RWPE2 (cell line): ENCODE measurements around the gene CBX8.

Source experiments
- ATAC-seq: fragments of 200-7000 bp; cut with Tn5 transposase; 3 replicates; pipeline ENCODE4 v1.9.1; 2021; ENCODE audit warnings: low read depth
- DNase-seq: peaks from one replicate; pipeline ENCODE4 v3.0.0-alpha.2; 2020; ENCODE audit warnings: low spot score
- H3K27ac ChIP-seq: fragments of 450-650 bp; 2 replicates; pipeline ENCODE4 v1.5.1; 2017; ENCODE audit warnings: mild to moderate bottlenecking; ENCODE audit not compliant: poor library complexity, severe bottlenecking
- H3K27me3 ChIP-seq: fragments of 250-450 bp; sonication (Bioruptor Pico); 2 replicates; pipeline ENCODE4 v1.5.1; 2021; ENCODE audit warnings: mild to moderate bottlenecking, moderate library complexity; ENCODE audit not compliant: insufficient read depth, poor library complexity, severe bottlenecking
- H3K36me3 ChIP-seq: fragments of 250-450 bp; sonication (Bioruptor Pico); 2 replicates; pipeline ENCODE4 v1.5.1; 2020; ENCODE audit warnings: low read depth, mild to moderate bottlenecking, moderate library complexity
- H3K4me1 ChIP-seq: fragments of 250-450 bp; sonication (Bioruptor Pico); 2 replicates; pipeline ENCODE4 v1.5.1; 2021; ENCODE audit warnings: mild to moderate bottlenecking, moderate library complexity; ENCODE audit not compliant: insufficient read depth, poor library complexity, severe bottlenecking
- H3K4me3 ChIP-seq: fragments of 250-450 bp; sonication (Bioruptor Pico); 2 replicates; pipeline ENCODE4 v1.5.1; 2021; ENCODE audit warnings: mild to moderate bottlenecking, moderate library complexity; ENCODE audit not compliant: severe bottlenecking
- H3K9me3 ChIP-seq: fragments of 250-450 bp; sonication (Bioruptor Pico); 2 replicates; pipeline ENCODE4 v1.5.1; 2021; ENCODE audit warnings: mild to moderate bottlenecking, moderate library complexity; ENCODE audit not compliant: severe bottlenecking
- TF ChIP-seq, protein P1 (sequence below): fragments of 450-650 bp; IDR thresholded peaks from one replicate; pipeline ENCODE4 v1.5.1; 2017; ENCODE audit warnings: mild to moderate bottlenecking, moderate library complexity; ENCODE audit not compliant: poor library complexity, severe bottlenecking

CBX8 gene

DNA sequence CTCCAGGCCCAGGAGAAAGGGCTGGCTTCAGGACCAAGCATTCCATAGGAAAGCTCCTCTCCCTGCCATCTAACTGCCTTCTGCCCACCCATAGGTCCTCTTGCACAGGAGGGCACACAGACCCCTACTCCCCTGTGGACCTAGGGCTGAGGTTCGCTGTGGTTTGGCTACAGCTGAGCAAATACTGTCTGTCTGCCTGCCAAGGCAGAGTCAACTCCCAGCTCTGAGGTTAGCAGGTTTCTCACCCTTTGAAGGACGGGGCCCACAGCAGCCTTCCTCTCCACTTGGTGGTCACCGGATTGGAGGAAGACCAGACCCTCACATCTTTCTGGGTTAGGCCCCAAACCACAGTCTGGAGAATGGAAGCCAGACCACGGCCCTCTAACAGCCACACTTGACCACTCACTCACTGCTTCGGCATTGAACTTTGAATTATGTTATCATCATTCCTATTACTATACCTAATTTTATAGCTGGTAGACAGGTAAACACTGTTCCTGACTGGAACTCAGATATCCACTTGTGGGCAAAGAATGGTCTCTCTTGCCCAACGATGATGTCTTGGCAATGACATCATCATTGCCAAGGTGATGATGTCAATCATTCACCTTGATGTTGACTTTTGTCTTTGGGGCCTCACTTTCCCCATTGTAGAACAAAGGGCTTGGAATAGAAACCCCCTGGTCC, 28.2 kb upstream of the CBX8 start:
- no peak for DNase-seq
- Histone ChIP-seq H3K4me1 (no peaks in the 10 kb centered on the region), H3K27me3 (no peaks in the 10 kb centered on the region), H3K36me3 (no peaks in the 10 kb centered on the region), H3K4me3 (no peak overlapping the region), H3K27ac (no peak overlapping the region), H3K9me3 (no peaks in the 10 kb centered on the region)
- TF ChIP-seq, protein P1, sequence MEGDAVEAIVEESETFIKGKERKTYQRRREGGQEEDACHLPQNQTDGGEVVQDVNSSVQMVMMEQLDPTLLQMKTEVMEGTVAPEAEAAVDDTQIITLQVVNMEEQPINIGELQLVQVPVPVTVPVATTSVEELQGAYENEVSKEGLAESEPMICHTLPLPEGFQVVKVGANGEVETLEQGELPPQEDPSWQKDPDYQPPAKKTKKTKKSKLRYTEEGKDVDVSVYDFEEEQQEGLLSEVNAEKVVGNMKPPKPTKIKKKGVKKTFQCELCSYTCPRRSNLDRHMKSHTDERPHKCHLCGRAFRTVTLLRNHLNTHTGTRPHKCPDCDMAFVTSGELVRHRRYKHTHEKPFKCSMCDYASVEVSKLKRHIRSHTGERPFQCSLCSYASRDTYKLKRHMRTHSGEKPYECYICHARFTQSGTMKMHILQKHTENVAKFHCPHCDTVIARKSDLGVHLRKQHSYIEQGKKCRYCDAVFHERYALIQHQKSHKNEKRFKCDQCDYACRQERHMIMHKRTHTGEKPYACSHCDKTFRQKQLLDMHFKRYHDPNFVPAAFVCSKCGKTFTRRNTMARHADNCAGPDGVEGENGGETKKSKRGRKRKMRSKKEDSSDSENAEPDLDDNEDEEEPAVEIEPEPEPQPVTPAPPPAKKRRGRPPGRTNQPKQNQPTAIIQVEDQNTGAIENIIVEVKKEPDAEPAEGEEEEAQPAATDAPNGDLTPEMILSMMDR: no peak
- no peak for ATAC-seq

DNA sequence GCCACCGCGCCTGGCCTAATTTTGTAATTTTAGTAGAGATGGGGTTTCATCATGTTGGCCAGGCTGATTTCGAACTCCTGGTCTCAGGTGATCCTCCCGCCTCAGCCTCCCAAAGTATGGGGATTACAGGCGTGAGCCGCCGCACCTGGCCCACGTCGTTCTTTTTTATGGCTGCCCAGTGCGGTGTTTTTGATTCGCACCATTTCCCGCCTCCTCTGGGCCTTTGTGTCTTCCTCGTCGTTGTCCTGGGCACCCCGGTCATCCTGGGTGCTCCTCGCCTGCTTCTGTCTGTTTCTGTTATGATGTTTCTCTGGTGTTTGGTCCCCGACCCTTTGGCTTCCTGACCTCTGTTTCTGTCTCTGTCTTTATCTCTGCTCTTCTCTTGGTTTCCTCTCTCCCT, 27.4 kb upstream of the CBX8 start:
- TF ChIP-seq, protein P1: no peak
- Histone ChIP-seq H3K9me3 (no peaks in the 10 kb centered on the region), H3K36me3 (no peaks in the 10 kb centered on the region), H3K4me3 (no peak overlapping the region), H3K27ac (no peak overlapping the region), H3K27me3 (no peaks in the 10 kb centered on the region), H3K4me1 (no peaks in the 10 kb centered on the region)
- DNase-seq: no peak
- ATAC-seq: no peak

DNA sequence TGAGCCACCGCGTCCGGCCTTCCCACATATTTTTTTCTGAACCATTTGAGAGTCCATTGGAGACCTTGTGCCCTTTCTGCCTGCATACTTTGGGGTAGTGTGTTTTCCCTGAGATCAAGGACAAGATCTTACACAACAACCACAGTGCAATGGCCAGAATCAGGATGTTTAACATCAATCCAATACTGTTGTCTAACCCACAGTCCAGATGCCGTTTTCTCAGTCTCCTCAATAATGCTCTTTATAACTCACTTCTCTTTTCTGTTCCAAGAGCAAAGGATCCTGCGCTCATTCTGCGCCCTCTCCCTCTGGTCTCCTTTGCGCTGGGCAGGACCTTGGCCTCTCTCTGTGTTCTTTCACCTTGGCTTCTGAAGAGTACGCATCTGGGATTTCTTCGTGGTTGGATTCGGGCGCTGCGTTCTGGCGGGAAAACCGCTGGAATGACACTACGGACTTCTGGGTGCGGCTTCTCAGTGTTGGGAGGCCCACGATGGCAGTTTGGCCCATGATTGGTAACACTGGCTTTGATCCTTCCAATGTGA, 25.8 kb upstream of the CBX8 start:
- no peaks in the 10 kb centered on the region for H3K36me3 ChIP-seq
- ATAC-seq: no peak
- H3K9me3 ChIP-seq: no peaks in the 10 kb centered on the region
- H3K27me3 ChIP-seq: no peaks in the 10 kb centered on the region
- H3K4me3 ChIP-seq: no peak overlapping the region
- H3K27ac ChIP-seq: no peak overlapping the region
- DNase-seq: no peak
- no peaks in the 10 kb centered on the region for H3K4me1 ChIP-seq
- TF ChIP-seq, protein P1: no peak

DNA sequence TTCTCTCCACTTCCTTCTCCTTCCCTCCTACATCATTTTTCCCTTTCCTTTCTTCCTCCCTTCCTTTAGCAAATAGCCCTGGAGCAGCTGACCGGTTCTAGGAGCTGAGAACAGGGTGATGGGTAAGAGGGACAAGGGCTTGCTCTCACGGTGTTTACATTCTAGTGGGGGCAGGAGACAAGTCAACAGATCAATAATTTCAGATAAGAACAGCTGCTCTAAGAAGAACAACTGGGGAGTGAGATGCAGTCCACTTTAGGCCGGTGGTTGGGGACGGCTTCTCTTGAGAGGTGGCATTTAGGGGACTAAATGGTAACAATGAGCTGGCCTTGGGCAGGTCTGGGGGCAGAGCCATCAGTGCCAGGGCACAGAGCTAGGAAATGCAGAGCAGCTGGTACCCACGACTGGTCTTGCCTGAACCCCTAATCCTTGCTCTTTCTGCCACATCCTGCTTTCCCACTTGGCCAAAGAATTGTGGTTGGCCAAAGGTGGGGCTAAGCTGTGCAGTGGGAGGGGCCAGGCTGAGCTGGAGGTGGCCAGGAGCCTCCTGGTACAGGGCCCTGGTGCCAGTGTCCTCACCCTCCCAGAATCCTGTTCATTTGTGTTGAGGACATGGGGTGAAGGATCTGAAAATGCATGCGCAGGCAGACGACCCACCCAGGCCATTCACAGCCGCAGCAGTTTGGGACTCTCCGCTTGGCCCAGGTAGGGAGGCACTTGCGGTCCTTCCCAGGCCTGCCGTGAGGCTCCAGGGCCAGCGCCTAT, 24.6 kb upstream of the CBX8 start:
- H3K4me1 ChIP-seq: no peaks in the 10 kb centered on the region
- H3K27ac ChIP-seq: no peak overlapping the region
- H3K4me3 ChIP-seq: no peak overlapping the region
- TF ChIP-seq, protein P1: no peak
- H3K27me3 ChIP-seq: peaks cover 5% of the 10 kb centered on the region
- DNase-seq (no peak), ATAC-seq (no peak)
- no peaks in the 10 kb centered on the region for H3K9me3 ChIP-seq
- H3K36me3 ChIP-seq: no peaks in the 10 kb centered on the region
